ENCODE results near the gene PHGDH. TPM values are rescaled to one million over a fixed set of nuclear protein-coding genes. Genes with fewer than 3 reads are reported as not detected.

The PHGDH gene
- 163 and 184 TPM in 2 replicates for total RNA-seq

DNA sequence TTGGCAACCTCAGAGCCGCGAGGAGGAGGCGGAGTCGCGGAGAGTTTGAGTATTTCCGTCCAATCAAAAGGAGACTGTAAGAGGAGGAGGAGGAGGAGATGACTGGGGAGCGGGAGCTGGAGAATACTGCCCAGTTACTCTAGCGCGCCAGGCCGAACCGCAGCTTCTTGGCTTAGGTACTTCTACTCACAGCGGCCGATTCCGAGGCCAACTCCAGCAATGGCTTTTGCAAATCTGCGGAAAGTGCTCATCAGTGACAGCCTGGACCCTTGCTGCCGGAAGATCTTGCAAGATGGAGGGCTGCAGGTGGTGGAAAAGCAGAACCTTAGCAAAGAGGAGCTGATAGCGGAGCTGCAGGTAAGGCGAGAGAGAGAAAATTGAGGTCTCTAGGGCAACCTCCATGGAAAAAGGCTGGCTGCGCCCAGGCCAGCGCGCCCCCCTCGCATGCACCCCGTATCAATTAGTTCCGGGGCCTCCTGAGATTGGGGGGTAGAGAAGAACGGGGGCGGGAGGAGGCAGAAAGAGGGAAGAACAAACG is at the start of gene PHGDH:
TSS of gene PHGDH (plus strand) at position 131 of the 538 bp plus-strand sequence. CDS start at position 220, 89 bp downstream.
- peak; percentile 52 for DNase-seq (ENCODE audit: low read depth)
- peak within 1 kb of the TSS; percentile 71 for H3K4me3 ChIP-seq (ENCODE audit: low read depth, low read length)
- no peaks in the 10 kb centered on the region for H3K36me3 ChIP-seq (ENCODE audit: control insufficient read depth, insufficient read depth, low read length)
- H3K27me3 ChIP-seq (ENCODE audit: control insufficient read depth, insufficient read depth, low read length) = no peaks in the 10 kb centered on the region
- TF ChIP-seq, protein P1, sequence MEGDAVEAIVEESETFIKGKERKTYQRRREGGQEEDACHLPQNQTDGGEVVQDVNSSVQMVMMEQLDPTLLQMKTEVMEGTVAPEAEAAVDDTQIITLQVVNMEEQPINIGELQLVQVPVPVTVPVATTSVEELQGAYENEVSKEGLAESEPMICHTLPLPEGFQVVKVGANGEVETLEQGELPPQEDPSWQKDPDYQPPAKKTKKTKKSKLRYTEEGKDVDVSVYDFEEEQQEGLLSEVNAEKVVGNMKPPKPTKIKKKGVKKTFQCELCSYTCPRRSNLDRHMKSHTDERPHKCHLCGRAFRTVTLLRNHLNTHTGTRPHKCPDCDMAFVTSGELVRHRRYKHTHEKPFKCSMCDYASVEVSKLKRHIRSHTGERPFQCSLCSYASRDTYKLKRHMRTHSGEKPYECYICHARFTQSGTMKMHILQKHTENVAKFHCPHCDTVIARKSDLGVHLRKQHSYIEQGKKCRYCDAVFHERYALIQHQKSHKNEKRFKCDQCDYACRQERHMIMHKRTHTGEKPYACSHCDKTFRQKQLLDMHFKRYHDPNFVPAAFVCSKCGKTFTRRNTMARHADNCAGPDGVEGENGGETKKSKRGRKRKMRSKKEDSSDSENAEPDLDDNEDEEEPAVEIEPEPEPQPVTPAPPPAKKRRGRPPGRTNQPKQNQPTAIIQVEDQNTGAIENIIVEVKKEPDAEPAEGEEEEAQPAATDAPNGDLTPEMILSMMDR (IDR thresholded peaks at IDR 0.05; ENCODE audit: insufficient read depth, low read length, poor library complexity, severe bottlenecking) = no peak

DNA sequence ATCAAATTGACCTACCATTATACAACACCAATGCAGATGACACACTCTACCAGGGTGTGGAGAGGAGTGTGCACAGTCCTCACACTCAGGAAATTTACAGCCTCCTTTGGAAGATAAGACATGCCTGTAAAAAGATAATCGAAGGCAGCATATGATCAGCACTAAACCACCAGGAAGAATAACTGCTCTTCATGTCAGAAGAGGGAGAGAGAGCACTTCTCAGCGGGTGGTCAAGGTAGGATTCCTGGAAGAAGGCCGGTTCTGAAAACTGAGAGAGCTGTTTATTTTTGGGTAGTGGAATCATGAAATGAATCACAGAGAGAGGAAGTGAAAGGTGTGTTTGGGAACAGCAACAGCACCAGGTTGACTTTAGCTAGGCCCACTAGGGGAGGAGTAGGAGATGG is 49.7 kb upstream of the PHGDH start:
- no peak for DNase-seq (ENCODE audit: low read depth)
- no peaks in the 10 kb centered on the region for H3K27me3 ChIP-seq (ENCODE audit: control insufficient read depth, insufficient read depth, low read length)
- no peaks in the 10 kb centered on the region for H3K36me3 ChIP-seq (ENCODE audit: control insufficient read depth, insufficient read depth, low read length)
- TF ChIP-seq, protein P1 (IDR thresholded peaks at IDR 0.05; ENCODE audit: insufficient read depth, low read length, poor library complexity, severe bottlenecking) = no peak
- no peak overlapping the region for H3K4me3 ChIP-seq (ENCODE audit: low read depth, low read length)

DNA sequence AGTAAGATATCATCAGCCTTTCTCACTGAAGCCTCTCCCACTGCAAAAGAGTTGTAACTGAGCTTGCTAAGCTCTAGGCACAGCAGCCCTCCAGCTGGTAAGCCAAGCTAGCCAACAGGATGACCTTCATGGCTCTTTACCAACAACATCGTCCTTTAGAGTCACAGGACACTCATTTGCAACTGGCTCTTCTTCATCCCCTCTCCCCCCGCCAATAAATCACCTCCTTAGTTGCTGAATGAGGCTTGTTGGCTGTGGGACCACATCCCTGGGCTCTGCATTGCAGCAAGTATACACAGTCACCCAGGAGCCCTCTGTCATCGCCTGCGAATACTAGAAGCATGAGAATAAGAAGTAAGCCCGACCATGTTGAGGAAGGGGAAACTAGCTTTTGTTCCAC is 47.7 kb upstream of the PHGDH start:
- no peaks in the 10 kb centered on the region for H3K36me3 ChIP-seq (ENCODE audit: control insufficient read depth, insufficient read depth, low read length)
- H3K4me3 ChIP-seq (ENCODE audit: low read depth, low read length) = no peak overlapping the region
- TF ChIP-seq, protein P1 (IDR thresholded peaks at IDR 0.05; ENCODE audit: insufficient read depth, low read length, poor library complexity, severe bottlenecking) = no peak
- DNase-seq (ENCODE audit: low read depth) = no peak
- H3K27me3 ChIP-seq (ENCODE audit: control insufficient read depth, insufficient read depth, low read length) = no peaks in the 10 kb centered on the region

DNA sequence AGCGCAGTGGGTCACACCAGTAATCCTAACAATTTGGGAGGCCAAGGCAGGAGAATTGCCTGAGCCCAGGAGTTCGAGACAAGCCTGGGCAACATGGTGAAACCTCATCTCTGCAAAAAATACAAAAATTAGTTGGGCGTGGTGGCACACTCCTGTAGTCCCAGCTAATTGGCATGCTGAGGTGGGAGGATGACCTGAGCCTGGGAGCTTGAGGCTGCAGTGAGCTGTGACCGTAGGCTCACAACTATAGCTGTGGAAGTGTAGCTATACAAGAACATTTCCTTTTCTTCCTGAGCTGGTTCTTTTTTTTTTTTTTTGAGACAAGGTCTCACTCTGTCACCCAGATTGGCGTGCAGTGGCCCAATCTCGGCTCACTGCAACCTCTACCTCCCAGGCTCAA is 44.6 kb upstream of the PHGDH start:
- Histone ChIP-seq H3K27me3 (ENCODE audit: control insufficient read depth, insufficient read depth, low read length) (no peaks in the 10 kb centered on the region), H3K4me3 (ENCODE audit: low read depth, low read length) (no peak overlapping the region), H3K36me3 (ENCODE audit: control insufficient read depth, insufficient read depth, low read length) (no peaks in the 10 kb centered on the region)
- TF ChIP-seq, protein P1 (IDR thresholded peaks at IDR 0.05; ENCODE audit: insufficient read depth, low read length, poor library complexity, severe bottlenecking) = no peak
- no peak for DNase-seq (ENCODE audit: low read depth)

DNA sequence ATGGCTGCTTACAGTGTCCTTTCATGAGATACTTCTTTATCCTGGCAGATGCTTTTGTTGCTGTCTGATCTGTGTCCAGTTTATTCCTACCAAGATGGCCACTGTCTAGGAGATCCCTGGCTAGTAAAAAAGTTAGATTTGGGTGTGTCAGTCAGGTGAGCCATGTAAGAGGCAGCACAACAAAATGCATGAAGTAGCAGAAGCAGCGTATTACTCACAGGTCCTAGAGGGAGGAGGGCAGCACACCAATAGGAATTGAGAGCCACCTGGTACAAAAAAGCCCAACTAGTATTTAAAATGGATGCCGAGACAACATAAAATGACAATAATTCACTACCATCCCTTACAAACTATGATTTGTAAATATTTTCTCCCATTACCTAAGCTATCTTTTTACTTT is 40.8 kb upstream of the PHGDH start:
- Histone ChIP-seq H3K4me3 (ENCODE audit: low read depth, low read length) (no peak overlapping the region), H3K27me3 (ENCODE audit: control insufficient read depth, insufficient read depth, low read length) (no peaks in the 10 kb centered on the region), H3K36me3 (ENCODE audit: control insufficient read depth, insufficient read depth, low read length) (no peaks in the 10 kb centered on the region)
- no peak for DNase-seq (ENCODE audit: low read depth)
- TF ChIP-seq, protein P1 (IDR thresholded peaks at IDR 0.05; ENCODE audit: insufficient read depth, low read length, poor library complexity, severe bottlenecking) = no peak
